NCI-H2171 (cell line): ENCODE measurements around the gene OR52E8.

Experiments used
- DNase-seq: peaks from one replicate; lab custom pipeline; 2025; lab: John Stamatoyannopoulos, UW

The OR52E8 gene

GRCh38 chr11:5807580-5807979 is 49.9 kb downstream of the OR52E8 start:
- DNase-seq = no peak
